ENCODE measurements around the gene CYBB. TPM values are rescaled to one million over a fixed set of nuclear protein-coding genes. Genes with fewer than 3 reads are reported as not detected.
A peak's percentile ranks its signal among the peaks of the same experiment; 100 is the strongest.

The CYBB gene
- total and polyA plus RNA-seq, 4 experiments from 2014 or later: 0.05 to 8.1 (median 3.6) TPM

- H3K36me3 Mint-ChIP-seq: no peaks in the 10 kb centered on the region
- intact Hi-C loops (cut with micrococcal nuclease): no loop called here
- no peaks in the 10 kb centered on the region for H3K9me3 Mint-ChIP-seq
- DNase-seq: no peak
- no peaks in the 10 kb centered on the region for H3K27me3 ChIP-seq (ENCODE audit: insufficient read depth, low read length)
- H3K4me3 ChIP-seq (ENCODE audit: low read length in 2 of 2): no peak overlapping the region
- no peak overlapping the region for H3K27ac ChIP-seq (ENCODE audit: low read depth, low read length)
- peaks cover 14% of the 10 kb centered on the region for H3K4me1 ChIP-seq (ENCODE audit: insufficient read depth, low read length)
- ChIA-PET CTCF (ENCODE audit: partially characterized antibody) (no interaction called here), POLR2A (ENCODE audit: partially characterized antibody) (no interaction called here)
- no peaks in the 10 kb centered on the region for H3K27me3 Mint-ChIP-seq
- H3K9me3 ChIP-seq (ENCODE audit: control insufficient read depth in 1 of 2, low read length in 2 of 2): no peaks in the 10 kb centered on the region
- H3K4me1 Mint-ChIP-seq: peaks cover 5 to 19% (median 14%) of the 10 kb centered on the region in 4 donors
- H3K4me3 Mint-ChIP-seq: no peak overlapping the region
- no peak overlapping the region for H3K27ac Mint-ChIP-seq
- H3K36me3 ChIP-seq (ENCODE audit: insufficient read depth, low read length): no peaks in the 10 kb centered on the region
Measured at GRCh38 chrX:37799936-37800335, 20.1 kb downstream of the CYBB start.

GRCh38 chrX:37800717-37801116, 20.9 kb downstream of the CYBB start:
- Mint-ChIP-seq H3K36me3 (no peaks in the 10 kb centered on the region), H3K4me3 (no peak overlapping the region), H3K4me1 (peaks cover 5 to 13% (median 11%) of the 10 kb centered on the region in 4 donors), H3K9me3 (no peaks in the 10 kb centered on the region), H3K27me3 (no peaks in the 10 kb centered on the region), H3K27ac (no peak overlapping the region)
- CTCF ChIA-PET (ENCODE audit: partially characterized antibody): interaction anchor here (1.3 kb wide), 1 partner anchor 55 kb away, joined by 3 read pairs; no protein-coding TSS in a partner anchor
- Histone ChIP-seq H3K36me3 (ENCODE audit: insufficient read depth, low read length) (no peaks in the 10 kb centered on the region), H3K4me1 (ENCODE audit: insufficient read depth, low read length) (peaks cover 14% of the 10 kb centered on the region), H3K4me3 (ENCODE audit: low read length in 2 of 2) (no peak overlapping the region), H3K27me3 (ENCODE audit: insufficient read depth, low read length) (no peaks in the 10 kb centered on the region), H3K27ac (ENCODE audit: low read depth, low read length) (no peak overlapping the region), H3K9me3 (ENCODE audit: control insufficient read depth in 1 of 2, low read length in 2 of 2) (no peaks in the 10 kb centered on the region)
- intact Hi-C loops (cut with micrococcal nuclease): no loop called here
- POLR2A ChIA-PET (ENCODE audit: partially characterized antibody): no interaction called here
- no peak for DNase-seq

- no peak overlapping the region for H3K27ac ChIP-seq (ENCODE audit: low read depth, low read length)
- ChIA-PET CTCF (ENCODE audit: partially characterized antibody) (interaction anchor here (1.1 to 1.3 kb wide), 2 partner anchors 14 to 57 kb away, joined by 3 to 4 read pairs; no protein-coding TSS in a partner anchor), POLR2A (ENCODE audit: partially characterized antibody) (no interaction called here)
- no peaks in the 10 kb centered on the region for H3K36me3 ChIP-seq (ENCODE audit: insufficient read depth, low read length)
- H3K4me3 ChIP-seq (ENCODE audit: low read length in 2 of 2): no peak overlapping the region
- Mint-ChIP-seq H3K4me3 (no peak overlapping the region), H3K27me3 (no peaks in the 10 kb centered on the region), H3K4me1 (peaks cover 0 to under 1% (median under 1%) of the 10 kb centered on the region in 4 donors), H3K27ac (no peak overlapping the region), H3K36me3 (no peaks in the 10 kb centered on the region), H3K9me3 (no peaks in the 10 kb centered on the region)
- H3K4me1 ChIP-seq (ENCODE audit: insufficient read depth, low read length): peaks cover 2% of the 10 kb centered on the region
- H3K9me3 ChIP-seq (ENCODE audit: control insufficient read depth in 1 of 2, low read length in 2 of 2): no peaks in the 10 kb centered on the region
- intact Hi-C loops (cut with micrococcal nuclease): no loop called here
- no peaks in the 10 kb centered on the region for H3K27me3 ChIP-seq (ENCODE audit: insufficient read depth, low read length)
- DNase-seq: no peak
Measured at GRCh38 chrX:37802028-37802427, 22.2 kb downstream of the CYBB start.

GRCh38 chrX:37803057-37803456, 23.2 kb downstream of the CYBB start:
- CTCF ChIA-PET (ENCODE audit: partially characterized antibody): interaction anchor here (1.4 kb wide), 1 partner anchor 48 kb away, joined by 3 read pairs; no protein-coding TSS in a partner anchor
- no peak for DNase-seq
- no peak overlapping the region for H3K27ac Mint-ChIP-seq
- no peaks in the 10 kb centered on the region for H3K27me3 Mint-ChIP-seq
- Histone ChIP-seq H3K27me3 (ENCODE audit: insufficient read depth, low read length) (no peaks in the 10 kb centered on the region), H3K4me3 (ENCODE audit: low read length in 2 of 2) (no peak overlapping the region), H3K9me3 (ENCODE audit: control insufficient read depth in 1 of 2, low read length in 2 of 2) (no peaks in the 10 kb centered on the region), H3K27ac (ENCODE audit: low read depth, low read length) (no peak overlapping the region), H3K4me1 (ENCODE audit: insufficient read depth, low read length) (no peaks in the 10 kb centered on the region), H3K36me3 (ENCODE audit: insufficient read depth, low read length) (no peaks in the 10 kb centered on the region)
- intact Hi-C loops (cut with micrococcal nuclease): no loop called here
- no peak overlapping the region for H3K4me3 Mint-ChIP-seq
- no peaks in the 10 kb centered on the region for H3K4me1 Mint-ChIP-seq
- H3K9me3 Mint-ChIP-seq: no peaks in the 10 kb centered on the region
- H3K36me3 Mint-ChIP-seq: no peaks in the 10 kb centered on the region
- POLR2A ChIA-PET (ENCODE audit: partially characterized antibody): no interaction called here

GRCh38 chrX:37809970-37810369, 30.1 kb downstream of the CYBB start:
- intact Hi-C loops (cut with micrococcal nuclease): no loop called here
- H3K27me3 Mint-ChIP-seq: no peaks in the 10 kb centered on the region
- H3K4me3 Mint-ChIP-seq: no peak overlapping the region
- H3K36me3 Mint-ChIP-seq: no peaks in the 10 kb centered on the region
- no peaks in the 10 kb centered on the region for H3K9me3 ChIP-seq (ENCODE audit: control insufficient read depth in 1 of 2, low read length in 2 of 2)
- no peak overlapping the region for H3K27ac Mint-ChIP-seq
- H3K27me3 ChIP-seq (ENCODE audit: insufficient read depth, low read length): no peaks in the 10 kb centered on the region
- H3K4me3 ChIP-seq (ENCODE audit: low read length in 2 of 2): no peak overlapping the region
- H3K4me1 ChIP-seq (ENCODE audit: insufficient read depth, low read length): no peaks in the 10 kb centered on the region
- H3K36me3 ChIP-seq (ENCODE audit: insufficient read depth, low read length): no peaks in the 10 kb centered on the region
- CTCF ChIA-PET (ENCODE audit: partially characterized antibody): interaction anchor here (1.0 kb wide), 1 partner anchor 15 kb away, joined by 3 read pairs; no protein-coding TSS in a partner anchor
- H3K4me1 Mint-ChIP-seq: peaks cover 0 to 2% (median under 1%) of the 10 kb centered on the region in 4 donors
- POLR2A ChIA-PET (ENCODE audit: partially characterized antibody): no interaction called here
- no peak for DNase-seq
- no peak overlapping the region for H3K27ac ChIP-seq (ENCODE audit: low read depth, low read length)
- no peaks in the 10 kb centered on the region for H3K9me3 Mint-ChIP-seq

GRCh38 chrX:37812110-37812509, 32.3 kb downstream of the CYBB start:
- no peaks in the 10 kb centered on the region for H3K27me3 Mint-ChIP-seq
- no peaks in the 10 kb centered on the region for H3K9me3 Mint-ChIP-seq
- Histone ChIP-seq H3K27ac (ENCODE audit: low read depth, low read length) (no peak overlapping the region), H3K27me3 (ENCODE audit: insufficient read depth, low read length) (no peaks in the 10 kb centered on the region), H3K4me3 (ENCODE audit: low read length in 2 of 2) (no peak overlapping the region), H3K9me3 (ENCODE audit: control insufficient read depth in 1 of 2, low read length in 2 of 2) (no peaks in the 10 kb centered on the region), H3K4me1 (ENCODE audit: insufficient read depth, low read length) (no peaks in the 10 kb centered on the region), H3K36me3 (ENCODE audit: insufficient read depth, low read length) (no peaks in the 10 kb centered on the region)
- no peaks in the 10 kb centered on the region for H3K36me3 Mint-ChIP-seq
- no peak for DNase-seq
- H3K27ac Mint-ChIP-seq: peak overlapping the region in 1 of 7 donors; percentile 53
- ChIA-PET CTCF (ENCODE audit: partially characterized antibody) (no interaction called here), POLR2A (ENCODE audit: partially characterized antibody) (no interaction called here)
- intact Hi-C loops (cut with micrococcal nuclease): no loop called here
- H3K4me3 Mint-ChIP-seq: no peak overlapping the region
- peaks cover 0 to 2% (median under 1%) of the 10 kb centered on the region in 4 donors for H3K4me1 Mint-ChIP-seq

GRCh38 chrX:37813570-37813969, 33.7 kb downstream of the CYBB start:
- Mint-ChIP-seq H3K9me3 (no peaks in the 10 kb centered on the region), H3K27ac (no peak overlapping the region), H3K4me3 (no peak overlapping the region), H3K4me1 (peaks cover 0 to 2% (median under 1%) of the 10 kb centered on the region in 4 donors), H3K36me3 (no peaks in the 10 kb centered on the region), H3K27me3 (no peaks in the 10 kb centered on the region)
- Histone ChIP-seq H3K27ac (ENCODE audit: low read depth, low read length) (no peak overlapping the region), H3K4me3 (ENCODE audit: low read length in 2 of 2) (no peak overlapping the region), H3K9me3 (ENCODE audit: control insufficient read depth in 1 of 2, low read length in 2 of 2) (no peaks in the 10 kb centered on the region), H3K27me3 (ENCODE audit: insufficient read depth, low read length) (no peaks in the 10 kb centered on the region), H3K36me3 (ENCODE audit: insufficient read depth, low read length) (no peaks in the 10 kb centered on the region), H3K4me1 (ENCODE audit: insufficient read depth, low read length) (no peaks in the 10 kb centered on the region)
- no peak for DNase-seq
- ChIA-PET POLR2A (ENCODE audit: partially characterized antibody) (no interaction called here), CTCF (ENCODE audit: partially characterized antibody) (interaction anchor here (1.0 kb wide), 1 partner anchor 68 kb away, joined by 3 read pairs; no protein-coding TSS in a partner anchor)
- intact Hi-C loops (cut with micrococcal nuclease): no loop called here

- no peak for DNase-seq
- no peak overlapping the region for H3K27ac ChIP-seq (ENCODE audit: low read depth, low read length)
- no peaks in the 10 kb centered on the region for H3K27me3 Mint-ChIP-seq
- no peak overlapping the region for H3K4me3 ChIP-seq (ENCODE audit: low read length in 2 of 2)
- H3K4me3 Mint-ChIP-seq: no peak overlapping the region
- H3K4me1 ChIP-seq (ENCODE audit: insufficient read depth, low read length): no peaks in the 10 kb centered on the region
- peaks cover 0 to 2% (median under 1%) of the 10 kb centered on the region in 4 donors for H3K4me1 Mint-ChIP-seq
- no peaks in the 10 kb centered on the region for H3K36me3 ChIP-seq (ENCODE audit: insufficient read depth, low read length)
- no peaks in the 10 kb centered on the region for H3K9me3 ChIP-seq (ENCODE audit: control insufficient read depth in 1 of 2, low read length in 2 of 2)
- no peak overlapping the region for H3K27ac Mint-ChIP-seq
- H3K9me3 Mint-ChIP-seq: no peaks in the 10 kb centered on the region
- POLR2A ChIA-PET (ENCODE audit: partially characterized antibody): no interaction called here
- no peaks in the 10 kb centered on the region for H3K27me3 ChIP-seq (ENCODE audit: insufficient read depth, low read length)
- intact Hi-C loops (cut with micrococcal nuclease): no loop called here
- no peaks in the 10 kb centered on the region for H3K36me3 Mint-ChIP-seq
- CTCF ChIA-PET (ENCODE audit: partially characterized antibody): no interaction called here
Measured at GRCh38 chrX:37815366-37815765, 35.5 kb downstream of the CYBB start.
